Caco-2 (cell line): ENCODE measurements around the gene P2RY6. TPM values are rescaled to one million over a fixed set of nuclear protein-coding genes. Genes with fewer than 3 reads are reported as not detected.

Source experiments
- BruUV-seq: library from RNA; stranded (reverse); fragments of 400-500 nt; replicated peaks from 2 replicates; lab custom pipeline; 2021; lab: Mats Ljungman, UMichigan
- CTCF ChIA-PET: fragments of 300-600 bp; sonication (Branson Sonifier 250); formaldehyde crosslinking; loops from one replicate; lab custom pipeline; 2022; ENCODE audit warnings: antibody characterized with exemption; lab: Charles Lee
- POLR2A ChIA-PET: fragments of 300-600 bp; sonication (Branson Sonifier 250); formaldehyde crosslinking; loops from one replicate; lab custom pipeline; 2022; ENCODE audit warnings: antibody characterized with exemption; lab: Charles Lee
- DNase-seq, 2 experiments: peaks; one replicate each; pipeline versions ENCODE4 v3.0.0 to v3.0.0-alpha.2; 2020 to 2022
- H3K27me3 ChIP-seq: replicated peaks from 2 replicates; pipeline ENCODE4 v1.6.0; 2011; ENCODE audit warnings: low read length; ENCODE audit not compliant: control insufficient read depth, insufficient read depth
- H3K36me3 ChIP-seq: 2 replicates; pipeline ENCODE4 v1.5.1; 2011; ENCODE audit warnings: low read length; ENCODE audit not compliant: control insufficient read depth, insufficient read depth
- H3K4me1 ChIP-seq: fragments of 250-450 bp; sonication (Bioruptor Pico); 2 replicates; pipeline ENCODE4 v1.5.1; 2020; ENCODE audit warnings: mild to moderate bottlenecking
- H3K4me3 ChIP-seq: 2 replicates; pipeline ENCODE4 v1.5.1; 2011; ENCODE audit warnings: low read depth, mild to moderate bottlenecking, control low read depth, low read length
- H3K9me3 ChIP-seq: fragments of 250-450 bp; sonication (Bioruptor Pico); 2 replicates; pipeline ENCODE4 v1.5.1; 2020; ENCODE audit warnings: mild to moderate bottlenecking, moderate library complexity
- H3K27ac Mint-ChIP-seq: one replicate; pipeline ENCODE4 v1.8.0; 2022; ENCODE audit warnings: mixed read lengths; ENCODE audit not compliant: unreplicated experiment
- H3K27me3 Mint-ChIP-seq: one replicate; pipeline ENCODE4 v1.8.0; 2022; ENCODE audit warnings: mixed read lengths; ENCODE audit not compliant: insufficient read depth, unreplicated experiment
- H3K36me3 Mint-ChIP-seq: one replicate; pipeline ENCODE4 v1.8.0; 2022; ENCODE audit warnings: mild to moderate bottlenecking, mixed read lengths; ENCODE audit not compliant: insufficient read depth, unreplicated experiment
- H3K4me1 Mint-ChIP-seq: one replicate; pipeline ENCODE4 v1.8.0; 2022; ENCODE audit warnings: low read depth, mixed read lengths; ENCODE audit not compliant: unreplicated experiment
- H3K4me3 Mint-ChIP-seq: one replicate; pipeline ENCODE4 v1.8.0; 2022; ENCODE audit warnings: mild to moderate bottlenecking, moderate library complexity, mixed read lengths; ENCODE audit not compliant: unreplicated experiment
- H3K9me3 Mint-ChIP-seq: one replicate; pipeline ENCODE4 v1.8.0; 2022; ENCODE audit warnings: mixed read lengths; ENCODE audit not compliant: unreplicated experiment
- intact Hi-C: fragments of 100-400 bp; cut with micrococcal nuclease; formaldehyde crosslinking; loops from one replicate; pipeline ENCODE4 v1.10.0; 2022; ENCODE audit not compliant: unreplicated experiment
- total RNA-seq: library from RNA; stranded (reverse); gene quantifications from 2 replicates; pipeline ENCODE4 v1.2.3, GENCODE V29; 2022
- TF ChIP-seq, protein P1 (sequence below), 2 experiments: fragments of 200-600 bp in 1 of 2; IDR thresholded peaks; 1 replicate in 1 of 2; 2 replicates in 1 of 2; pipeline versions ENCODE4 v1.5.1 to v1.8.0; 2011 to 2022; ENCODE audit warnings: antibody characterized with exemption in 1 of 2, control low read depth in 1 of 2, inconsistent platforms in 1 of 2, low read depth in 1 of 2, low read length in 1 of 2, mild to moderate bottlenecking in 1 of 2, moderate library complexity in 1 of 2; ENCODE audit not compliant: insufficient read depth in 1 of 2, severe bottlenecking in 1 of 2, unreplicated experiment in 1 of 2

Gene P2RY6
- total RNA-seq, 1 experiment from 2014 or later, result 55.7 TPM

GRCh38 chr11:73257342-73258103 lies 14.6 kb upstream of the P2RY6 start:
- H3K27ac Mint-ChIP-seq, result peak overlapping the region; percentile 42
- no peaks in the 10 kb centered on the region for H3K9me3 Mint-ChIP-seq
- CTCF ChIA-PET, result interaction anchor here (0.7 to 1.6 kb wide), 6 partner anchors 12 to 103 kb away, joined by 3 to 6 read pairs (median 3); no protein-coding TSS in a partner anchor
- H3K27me3 Mint-ChIP-seq, result no peaks in the 10 kb centered on the region
- Histone ChIP-seq H3K9me3 (no peaks in the 10 kb centered on the region), H3K4me3 (no peak overlapping the region), H3K36me3 (no peaks in the 10 kb centered on the region), H3K4me1 (peaks cover 11% of the 10 kb centered on the region), H3K27me3 (no peaks in the 10 kb centered on the region)
- no peak overlapping the region for H3K4me3 Mint-ChIP-seq
- no peaks in the 10 kb centered on the region for H3K36me3 Mint-ChIP-seq
- H3K4me1 Mint-ChIP-seq, result peaks cover 12% of the 10 kb centered on the region
- intact Hi-C loops, result no loop called here
- TF ChIP-seq, protein P1, sequence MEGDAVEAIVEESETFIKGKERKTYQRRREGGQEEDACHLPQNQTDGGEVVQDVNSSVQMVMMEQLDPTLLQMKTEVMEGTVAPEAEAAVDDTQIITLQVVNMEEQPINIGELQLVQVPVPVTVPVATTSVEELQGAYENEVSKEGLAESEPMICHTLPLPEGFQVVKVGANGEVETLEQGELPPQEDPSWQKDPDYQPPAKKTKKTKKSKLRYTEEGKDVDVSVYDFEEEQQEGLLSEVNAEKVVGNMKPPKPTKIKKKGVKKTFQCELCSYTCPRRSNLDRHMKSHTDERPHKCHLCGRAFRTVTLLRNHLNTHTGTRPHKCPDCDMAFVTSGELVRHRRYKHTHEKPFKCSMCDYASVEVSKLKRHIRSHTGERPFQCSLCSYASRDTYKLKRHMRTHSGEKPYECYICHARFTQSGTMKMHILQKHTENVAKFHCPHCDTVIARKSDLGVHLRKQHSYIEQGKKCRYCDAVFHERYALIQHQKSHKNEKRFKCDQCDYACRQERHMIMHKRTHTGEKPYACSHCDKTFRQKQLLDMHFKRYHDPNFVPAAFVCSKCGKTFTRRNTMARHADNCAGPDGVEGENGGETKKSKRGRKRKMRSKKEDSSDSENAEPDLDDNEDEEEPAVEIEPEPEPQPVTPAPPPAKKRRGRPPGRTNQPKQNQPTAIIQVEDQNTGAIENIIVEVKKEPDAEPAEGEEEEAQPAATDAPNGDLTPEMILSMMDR (IDR thresholded peaks at IDR 0.05; ENCODE audit: insufficient read depth in 1 of 2, low read depth in 1 of 2, low read length in 1 of 2, severe bottlenecking in 1 of 2, unreplicated experiment in 1 of 2), result no peak
- DNase-seq, result peak in 1 of 2 experiments; percentile 48
- BruUV-seq, result no TSS peak
- POLR2A ChIA-PET, result interaction anchor here (0.5 to 1.1 kb wide), 3 partner anchors 9 to 50 kb away, joined by 3 to 5 read pairs (median 4); no protein-coding TSS in a partner anchor

- CTCF ChIA-PET, result interaction anchor here (0.7 to 1.6 kb wide), 4 partner anchors 11 to 102 kb away, joined by 3 to 6 read pairs (median 4); no protein-coding TSS in a partner anchor
- Histone ChIP-seq H3K9me3 (no peaks in the 10 kb centered on the region), H3K27me3 (no peaks in the 10 kb centered on the region), H3K4me3 (no peak overlapping the region), H3K4me1 (peaks cover 8% of the 10 kb centered on the region), H3K36me3 (no peaks in the 10 kb centered on the region)
- Mint-ChIP-seq H3K36me3 (no peaks in the 10 kb centered on the region), H3K4me3 (no peak overlapping the region), H3K27ac (no peak overlapping the region), H3K9me3 (no peaks in the 10 kb centered on the region), H3K4me1 (peaks cover 19% of the 10 kb centered on the region), H3K27me3 (no peaks in the 10 kb centered on the region)
- no TSS peak for BruUV-seq
- TF ChIP-seq, protein P1 (IDR thresholded peaks at IDR 0.05; ENCODE audit: insufficient read depth in 1 of 2, low read depth in 1 of 2, low read length in 1 of 2, severe bottlenecking in 1 of 2, unreplicated experiment in 1 of 2), result no peak
- POLR2A ChIA-PET, result interaction anchor here (0.5 to 0.6 kb wide), 2 partner anchors 8 to 49 kb away, joined by 3 to 7 read pairs; no protein-coding TSS in a partner anchor
- intact Hi-C loops, result no loop called here
- peak in 1 of 2 experiments; percentile 32 for DNase-seq
Observed at GRCh38 chr11:73258104-73259035, 13.8 kb upstream of the P2RY6 start.
